GM23338 (cell line): Measurements from ENCODE around the gene METTL4. TPM values are rescaled to one million over a fixed set of nuclear protein-coding genes. Genes with fewer than 3 reads are reported as not detected.

Experiments used
- ATAC-seq: fragments of 200-7000 bp; cut with Tn5 transposase; 3 replicates; pipeline ENCODE4 v1.9.1; 2020
- DNase-seq: peaks from one replicate; pipeline ENCODE4 v3.0.0-alpha.2; 2015; ENCODE audit warnings: low spot score
- H2AFZ ChIP-seq: fragments of 200-600 bp; sonication (generic); 2 replicates; pipeline ENCODE4 v1.8.0; 2016; ENCODE audit warnings: antibody characterized with exemption, mild to moderate bottlenecking, moderate library complexity
- H3F3A ChIP-seq: fragments of 200-600 bp; sonication (generic); replicated peaks from 2 replicates; pipeline ENCODE4 v1.8.0; 2017; ENCODE audit warnings: antibody characterized with exemption, mixed run types, low read depth
- H3K27ac ChIP-seq: fragments of 200-600 bp; sonication (generic); 2 replicates; pipeline ENCODE4 v1.6.1; 2016; ENCODE audit warnings: low read depth
- H3K27me3 ChIP-seq: fragments of 200-600 bp; sonication (generic); 2 replicates; pipeline ENCODE4 v1.8.0; 2016; ENCODE audit warnings: mild to moderate bottlenecking, mixed run types, moderate library complexity; ENCODE audit not compliant: insufficient read depth
- H3K36me3 ChIP-seq: fragments of 200-600 bp; sonication (generic); 2 replicates; pipeline ENCODE4 v1.8.0; 2016; ENCODE audit warnings: mild to moderate bottlenecking; ENCODE audit not compliant: insufficient read depth
- H3K4me1 ChIP-seq: fragments of 200-600 bp; sonication (generic); 2 replicates; pipeline ENCODE4 v1.8.0; 2016; ENCODE audit warnings: mild to moderate bottlenecking, moderate library complexity; ENCODE audit not compliant: insufficient read depth
- H3K4me2 ChIP-seq: fragments of 200-600 bp; sonication (generic); 2 replicates; pipeline ENCODE4 v1.7.1; 2017; ENCODE audit warnings: mixed run types
- H3K4me3 ChIP-seq: fragments of 200-600 bp; sonication (generic); 2 replicates; pipeline ENCODE4 v1.6.1; 2016; ENCODE audit warnings: mixed run types
- H3K79me2 ChIP-seq: fragments of 200-600 bp; sonication (generic); replicated peaks from 2 replicates; pipeline ENCODE4 v1.8.0; 2017; ENCODE audit warnings: mild to moderate bottlenecking; ENCODE audit not compliant: insufficient read depth
- H3K9me2 ChIP-seq: fragments of 200-600 bp; sonication (generic); 2 replicates; pipeline ENCODE4 v1.8.0; 2017; ENCODE audit not compliant: insufficient read depth
- H4K20me1 ChIP-seq: fragments of 200-600 bp; sonication (generic); replicated peaks from 2 replicates; pipeline ENCODE4 v1.8.0; 2017; ENCODE audit warnings: mild to moderate bottlenecking; ENCODE audit not compliant: insufficient read depth
- H3K27ac Mint-ChIP-seq: 2 replicates; pipeline ENCODE4 v1.8.0; 2020; ENCODE audit warnings: inconsistent platforms, mild to moderate bottlenecking, moderate library complexity, mixed read lengths
- H3K27me3 Mint-ChIP-seq: 3 replicates; pipeline ENCODE4 v1.8.0; 2022; ENCODE audit warnings: low read depth, mild to moderate bottlenecking, moderate library complexity, mixed read lengths, inconsistent platforms; ENCODE audit not compliant: insufficient read depth, poor library complexity
- H3K36me3 Mint-ChIP-seq: 3 replicates; pipeline ENCODE4 v1.8.0; 2021; ENCODE audit warnings: low read depth, mild to moderate bottlenecking, inconsistent platforms, moderate library complexity, mixed read lengths
- H3K4me1 Mint-ChIP-seq: 3 replicates; pipeline ENCODE4 v1.8.0; 2020; ENCODE audit warnings: mild to moderate bottlenecking, inconsistent platforms, mixed read lengths
- H3K4me3 Mint-ChIP-seq: 3 replicates; pipeline ENCODE4 v1.8.0; 2021; ENCODE audit warnings: moderate library complexity, mild to moderate bottlenecking, inconsistent platforms, mixed read lengths
- H3K9me3 Mint-ChIP-seq: 3 replicates; pipeline ENCODE4 v1.8.0; 2020; ENCODE audit warnings: moderate library complexity, mild to moderate bottlenecking, inconsistent platforms, mixed read lengths
- CREB1 ChIP-seq: fragments of 250-450 bp; sonication (Bioruptor Pico); IDR thresholded peaks from 2 replicates; pipeline ENCODE4 v1.5.0; 2020; ENCODE audit warnings: low read depth, mild to moderate bottlenecking, moderate library complexity
- CTCF ChIP-seq, 2 experiments: fragments of 200-600 bp in 1 of 2; sonication (generic) in 1 of 2; conservative IDR thresholded peaks; 2 replicates each; pipeline versions ENCODE4 v1.5.1 to v1.6.1; 2016 to 2017; ENCODE audit warnings: antibody characterized with exemption in 2 of 2, low read depth in 2 of 2, mild to moderate bottlenecking in 2 of 2, moderate library complexity in 1 of 2
- NANOG ChIP-seq: IDR thresholded peaks from 2 replicates; pipeline ENCODE4 v1.6.1; 2016; ENCODE audit warnings: antibody characterized with exemption, borderline replicate concordance
- POLR2AphosphoS5 ChIP-seq: IDR thresholded peaks from 2 replicates; pipeline ENCODE4 v1.6.1; 2016; ENCODE audit warnings: antibody characterized with exemption, low read depth
- REST ChIP-seq: IDR thresholded peaks from one replicate; pipeline ENCODE4 v1.6.1; 2018; ENCODE audit warnings: antibody characterized with exemption; ENCODE audit not compliant: unreplicated experiment
- STAT1 ChIP-seq: IDR thresholded peaks from one replicate; pipeline ENCODE4 v1.6.1; 2016; ENCODE audit warnings: antibody characterized with exemption; ENCODE audit not compliant: unreplicated experiment
- ZNF331 ChIP-seq: fragments of 250-450 bp; sonication (Bioruptor Pico); IDR thresholded peaks from 2 replicates; pipeline ENCODE4 v1.5.0; 2020; ENCODE audit warnings: low read depth, mild to moderate bottlenecking, moderate library complexity
- ZNF462 ChIP-seq: fragments of 250-450 bp; sonication (Bioruptor Pico); IDR thresholded peaks from 2 replicates; pipeline ENCODE4 v1.5.0; 2020; ENCODE audit warnings: mild to moderate bottlenecking, moderate library complexity
- polyA plus RNA-seq: library from polyadenylated mRNA; unstranded; fragments of >200 nt; fragmentation: Nextera tagmentation; extraction: Ambion mirVana; gene quantifications from 2 replicates; pipeline ENCODE4 v1.2.1, GENCODE V29; 2016
- total RNA-seq: library from RNA; depleted of rRNA; stranded (reverse); fragments of >200 nt; shearing (Covaris generic); gene quantifications from 2 replicates; pipeline ENCODE4 v1.2.3, GENCODE V29; 2014

METTL4 gene
- total and polyA plus RNA-seq, 2 experiments from 2014 or later = 11.9 to 14.9 TPM

- TF ChIP-seq ZNF331 (CRISPR knock-in tag) (no peak), STAT1 (no peak), ZNF462 (CRISPR knock-in tag) (no peak), POLR2AphosphoS5 (no peak), NANOG (no peak), CTCF (conservative IDR thresholded peaks at IDR 0.05; ENCODE audit: low read depth in 2 of 2) (no peak), REST (no peak), CREB1 (CRISPR knock-in tag) (no peak)
- no peaks in the 10 kb centered on the region for H3K27me3 ChIP-seq
Observed at GRCh38 chr18:2587788-2588187, 16.5 kb upstream of the METTL4 start.

More at GRCh38 chr18:2587788-2588187, 16.5 kb upstream of the METTL4 start:
- Mint-ChIP-seq H3K4me3 (no peak overlapping the region), H3K27ac (no peak overlapping the region), H3K4me1 (no peaks in the 10 kb centered on the region), H3K36me3 (peaks cover 53% of the 10 kb centered on the region), H3K9me3 (no peaks in the 10 kb centered on the region), H3K27me3 (no peaks in the 10 kb centered on the region)
- Histone ChIP-seq H3K4me1 (no peaks in the 10 kb centered on the region), H3K27ac (no peak overlapping the region), H3F3A (no peaks in the 10 kb centered on the region), H3K4me2 (no peak overlapping the region), H2AFZ (no peak overlapping the region), H3K36me3 (peaks cover 58% of the 10 kb centered on the region), H3K9me2 (no peaks in the 10 kb centered on the region), H3K4me3 (no peak overlapping the region), H3K79me2 (no peaks in the 10 kb centered on the region), H4K20me1 (peaks cover 13% of the 10 kb centered on the region; the same call in 1 of the 2 replicates)
- DNase-seq = no peak
- no peak for ATAC-seq
